Measurements from ENCODE around the gene ZNF687. TPM values are rescaled to one million over a fixed set of nuclear protein-coding genes. Genes with fewer than 3 reads are reported as not detected.

The ZNF687 gene
- total RNA-seq, 1 experiment from 2014 or later, result 33.3 TPM

GRCh38 chr1:151281225-151281968, 702 bp upstream of the ZNF687 start:
- BruUV-seq (replicated peaks), result TSS peak; percentile 95

More at GRCh38 chr1:151281225-151281968, 702 bp upstream of the ZNF687 start:
- H3K36me3 ChIP-seq (ENCODE audit: control insufficient read depth, insufficient read depth, low read length), result peaks cover 5% of the 10 kb centered on the region; the same call in 1 of the 2 replicates
- in situ Hi-C loops (cut with HindIII; ENCODE audit: low pct_unique_long_range_greater_than_20kb, low sequenced_read_pairs) (no loop called here), intact Hi-C loops (cut with micrococcal nuclease; ENCODE audit: unreplicated experiment) (no loop called here)
- no peaks in the 10 kb centered on the region for H3K9me3 ChIP-seq (ENCODE audit: control insufficient read depth, insufficient read depth, low read depth, low read length)
- peak overlapping the region; percentile 97 for H3K27ac ChIP-seq (ENCODE audit: low read length)
- ATAC-seq (peak; percentile 77), DNase-seq (ENCODE audit: low read depth, low spot score) (peak; percentile 91)
- H3K27me3 ChIP-seq (ENCODE audit: control insufficient read depth, insufficient read depth, low read length), result no peaks in the 10 kb centered on the region
- peaks cover 14% of the 10 kb centered on the region for H3K4me1 ChIP-seq (ENCODE audit: control insufficient read depth, insufficient read depth, low read length)
- POLR2A ChIA-PET, result interaction anchor here (0.5 to 1.0 kb wide), 8 partner anchors 11 to 199 kb away, joined by 3 to 19 read pairs (median 3); partner anchors contain the start of gene PSMD4
- no peak; the same call in 1 of the 2 replicates for TF ChIP-seq POLR2AphosphoS5 (IDR thresholded peaks at IDR 0.05; ENCODE audit: low read depth, low read length)
- TF ChIP-seq, protein P1, sequence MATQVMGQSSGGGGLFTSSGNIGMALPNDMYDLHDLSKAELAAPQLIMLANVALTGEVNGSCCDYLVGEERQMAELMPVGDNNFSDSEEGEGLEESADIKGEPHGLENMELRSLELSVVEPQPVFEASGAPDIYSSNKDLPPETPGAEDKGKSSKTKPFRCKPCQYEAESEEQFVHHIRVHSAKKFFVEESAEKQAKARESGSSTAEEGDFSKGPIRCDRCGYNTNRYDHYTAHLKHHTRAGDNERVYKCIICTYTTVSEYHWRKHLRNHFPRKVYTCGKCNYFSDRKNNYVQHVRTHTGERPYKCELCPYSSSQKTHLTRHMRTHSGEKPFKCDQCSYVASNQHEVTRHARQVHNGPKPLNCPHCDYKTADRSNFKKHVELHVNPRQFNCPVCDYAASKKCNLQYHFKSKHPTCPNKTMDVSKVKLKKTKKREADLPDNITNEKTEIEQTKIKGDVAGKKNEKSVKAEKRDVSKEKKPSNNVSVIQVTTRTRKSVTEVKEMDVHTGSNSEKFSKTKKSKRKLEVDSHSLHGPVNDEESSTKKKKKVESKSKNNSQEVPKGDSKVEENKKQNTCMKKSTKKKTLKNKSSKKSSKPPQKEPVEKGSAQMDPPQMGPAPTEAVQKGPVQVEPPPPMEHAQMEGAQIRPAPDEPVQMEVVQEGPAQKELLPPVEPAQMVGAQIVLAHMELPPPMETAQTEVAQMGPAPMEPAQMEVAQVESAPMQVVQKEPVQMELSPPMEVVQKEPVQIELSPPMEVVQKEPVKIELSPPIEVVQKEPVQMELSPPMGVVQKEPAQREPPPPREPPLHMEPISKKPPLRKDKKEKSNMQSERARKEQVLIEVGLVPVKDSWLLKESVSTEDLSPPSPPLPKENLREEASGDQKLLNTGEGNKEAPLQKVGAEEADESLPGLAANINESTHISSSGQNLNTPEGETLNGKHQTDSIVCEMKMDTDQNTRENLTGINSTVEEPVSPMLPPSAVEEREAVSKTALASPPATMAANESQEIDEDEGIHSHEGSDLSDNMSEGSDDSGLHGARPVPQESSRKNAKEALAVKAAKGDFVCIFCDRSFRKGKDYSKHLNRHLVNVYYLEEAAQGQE (IDR thresholded peaks at IDR 0.05; ENCODE audit: insufficient read depth in 1 of 2, low read depth in 2 of 2, low read length in 1 of 2), result no peak
- TF ChIP-seq TCF7L2 (IDR thresholded peaks at IDR 0.05; ENCODE audit: low read depth, low read length), result no peak; the same call in 1 of the 2 replicates
- TF ChIP-seq CTCF (IDR thresholded peaks at IDR 0.05), result no peak
- no peak; the same call in 1 of the 2 replicates for TF ChIP-seq SIN3A (IDR thresholded peaks at IDR 0.05; ENCODE audit: borderline replicate concordance, insufficient read depth, low read depth, low read length)
- peak overlapping the region; percentile 93 to 95 for H3K4me3 ChIP-seq (ENCODE audit: low read depth in 2 of 2, low read length in 2 of 2)
- CTCF ChIA-PET, result interaction anchor here (0.6 to 1.4 kb wide), 4 partner anchors 19 to 258 kb away, joined by 3 to 8 read pairs (median 4); no protein-coding TSS in a partner anchor

Measured in Panc1 (cell line).